K562 (cell line): Measurements from ENCODE around the gene CRYBG2. TPM values are rescaled to one million over a fixed set of nuclear protein-coding genes. Genes with fewer than 3 reads are reported as not detected.

Experiments used
- ATF6 ChIP-seq: sonication (generic); formaldehyde crosslinking; IDR thresholded peaks from 2 replicates; pipeline ENCODE4 v1.4.0; 2020; ENCODE audit warnings: mild to moderate bottlenecking, missing genetic modification reagents
- CTBP1 ChIP-seq: fragments of 450-650 bp; IDR thresholded peaks from 2 replicates; pipeline ENCODE4 v1.6.1; 2016; ENCODE audit warnings: borderline replicate concordance
- ESRRB ChIP-seq: fragments of 250-450 bp; sonication (Bioruptor Pico); IDR thresholded peaks from 2 replicates; pipeline ENCODE4 v1.5.0; 2020; ENCODE audit warnings: mild to moderate bottlenecking, moderate library complexity, borderline replicate concordance
- MGA ChIP-seq: fragments of 450-650 bp; IDR thresholded peaks from 2 replicates; pipeline ENCODE4 v1.6.1; 2016; ENCODE audit warnings: mild to moderate bottlenecking, moderate library complexity
- RFX7 ChIP-seq: fragments of 250-450 bp; sonication (Bioruptor Pico); IDR thresholded peaks from 2 replicates; pipeline ENCODE4 v1.5.1; 2021; ENCODE audit warnings: mild to moderate bottlenecking
- RUNX1 ChIP-seq: sonication (generic); IDR thresholded peaks from 2 replicates; pipeline ENCODE4 v1.6.1; 2016; ENCODE audit warnings: antibody characterized with exemption, low read depth
- STAT6 ChIP-seq: sonication (generic); formaldehyde crosslinking; IDR thresholded peaks from 2 replicates; pipeline ENCODE4 v1.8.1; 2023; ENCODE audit warnings: mild to moderate bottlenecking, missing genetic modification reagents
- TAF15 ChIP-seq: fragments of 200-400 bp; formaldehyde crosslinking; IDR thresholded peaks from 2 replicates; pipeline ENCODE4 v1.6.1; 2017; ENCODE audit warnings: mild to moderate bottlenecking, low read depth, low read length, moderate library complexity
- ZBTB26 ChIP-seq: fragments of 450-650 bp; formaldehyde crosslinking; IDR thresholded peaks from 2 replicates; pipeline ENCODE4 v1.4.0; 2022; ENCODE audit warnings: missing genetic modification characterization
- polyA plus RNA-seq, 8 experiments: library from polyadenylated mRNA; depleted of rRNA in 4 of 8; stranded (reverse) in 5 of 8; unstranded in 3 of 8; fragments of >200 nt; fragmentation: Nextera tagmentation in 2 of 8; fragmentation: Illumina TruSeq in 1 of 8; extraction: Ambion mirVana in 2 of 8; extraction: Trizol in 1 of 8; gene quantifications; 2 replicates each; pipeline versions ENCODE4 v1.2.1 to v1.2.3, GENCODE V29; 2011 to 2014; ENCODE audit warnings: inconsistent platforms in 1 of 8, missing spikeins in 1 of 8
- total RNA-seq, 7 experiments: library from RNA; depleted of rRNA in 6 of 7; stranded (reverse); fragments of >200 nt in 6 of 7; fragmentation: Illumina TruSeq in 2 of 7; extraction: Trizol in 2 of 7; gene quantifications; 2 replicates each; pipeline versions ENCODE4 v1.2.1 to v1.2.3, GENCODE V29; 2011 to 2021; ENCODE audit warnings: low replicate concordance in 1 of 7

Gene CRYBG2
- total and polyA plus RNA-seq, 9 of the 15 experiments (the other 6 are each of a cell fraction or from before 2014, with no cell fraction given), result 0.39 to 8.5 (median 3.7) TPM

- TF ChIP-seq MGA (no peak), TAF15 (no peak), ZBTB26 (CRISPR knock-in tag) (no peak), CTBP1 (peak; percentile 84; the same call in 1 of the 2 replicates), ATF6 (CRISPR knock-in tag) (no peak), ESRRB (no peak), RUNX1 (no peak), RFX7 (no peak), STAT6 (CRISPR knock-in tag) (no peak)
Measured at GRCh38 chr1:26321315-26322041, 32.5 kb downstream of the CRYBG2 start (continued).
